ENCODE measurements around the gene LYSMD3. TPM values are rescaled to one million over a fixed set of nuclear protein-coding genes. Genes with fewer than 3 reads are reported as not detected.

The LYSMD3 gene
- total RNA-seq, 2 donors from 2014 or later = 11.8 to 18.0 TPM

GRCh38 chr5:90480699-90481098 is 48.7 kb downstream of the LYSMD3 start:
- H3K9me3 ChIP-seq = no peaks in the 10 kb centered on the region
- 95% methylated on average over 1 of the region's 1 CpG for WGBS
- H3K4me3 ChIP-seq = no peak overlapping the region
- H3K27ac ChIP-seq = no peak overlapping the region
- H3K36me3 ChIP-seq = no peaks in the 10 kb centered on the region
- DNase-seq (ENCODE audit: low spot score) = no peak
- no peaks in the 10 kb centered on the region for H3K27me3 ChIP-seq (replicated peaks; ENCODE audit: insufficient read depth)
- no peaks in the 10 kb centered on the region for H3K4me1 ChIP-seq (replicated peaks)
- TF ChIP-seq POLR2AphosphoS5 (IDR thresholded peaks at IDR 0.05) (no peak), CTCF (IDR thresholded peaks at IDR 0.05) (no peak)
- intact Hi-C loops (cut with DNase I) = no loop called here

GRCh38 chr5:90479611-90480385 is 49.6 kb downstream of the LYSMD3 start:
- no peaks in the 10 kb centered on the region for H3K27me3 ChIP-seq (replicated peaks; ENCODE audit: insufficient read depth)
- intact Hi-C loops (cut with DNase I) = no loop called here
- TF ChIP-seq POLR2AphosphoS5 (IDR thresholded peaks at IDR 0.05) = no peak
- no peak for TF ChIP-seq CTCF (IDR thresholded peaks at IDR 0.05)
- TF ChIP-seq POLR2A (IDR thresholded peaks at IDR 0.05) = no peak
- DNase-seq (ENCODE audit: low spot score) = no peak
- H3K4me1 ChIP-seq (replicated peaks) = no peaks in the 10 kb centered on the region
- H3K9me3 ChIP-seq = no peaks in the 10 kb centered on the region
- no peak overlapping the region for H3K27ac ChIP-seq
- no peak overlapping the region for H3K4me3 ChIP-seq
- H3K36me3 ChIP-seq = no peaks in the 10 kb centered on the region

DNA sequence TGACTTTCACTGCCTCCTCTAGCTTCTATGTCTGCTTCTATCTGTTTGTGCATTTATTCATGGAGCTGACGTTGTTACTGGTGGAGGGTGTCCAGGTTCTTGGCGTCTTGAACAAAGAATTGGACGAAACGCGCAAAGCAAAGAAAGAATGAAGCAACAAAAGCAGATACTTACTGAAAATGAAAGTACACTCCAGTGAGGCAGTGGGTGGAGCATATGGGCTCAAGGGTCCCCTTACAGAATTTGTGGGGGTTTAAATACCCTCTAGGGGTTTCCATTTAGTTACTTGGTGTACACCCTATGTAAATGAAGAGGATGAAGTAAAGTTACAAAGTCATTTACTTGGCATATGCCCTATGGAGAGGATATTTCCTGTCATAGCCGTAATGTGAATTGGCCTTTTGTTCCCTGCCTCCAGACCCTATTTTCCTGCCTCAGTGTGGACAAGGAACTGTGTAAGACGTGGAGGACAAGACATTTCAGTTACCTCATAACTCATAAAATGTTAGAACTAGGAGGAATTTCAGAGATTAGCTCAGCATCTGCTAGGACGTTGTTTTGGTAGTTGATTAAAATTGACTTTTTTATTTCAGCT is 51.7 kb downstream of the LYSMD3 start:
- Histone ChIP-seq H3K4me3 (no peak overlapping the region), H3K9me3 (no peaks in the 10 kb centered on the region), H3K27me3 (replicated peaks; ENCODE audit: insufficient read depth) (no peaks in the 10 kb centered on the region), H3K36me3 (no peaks in the 10 kb centered on the region), H3K4me1 (replicated peaks) (no peaks in the 10 kb centered on the region), H3K27ac (no peak overlapping the region)
- DNase-seq (ENCODE audit: low spot score) = no peak
- intact Hi-C loops (cut with DNase I) = no loop called here
- TF ChIP-seq POLR2A (IDR thresholded peaks at IDR 0.05) (no peak), POLR2AphosphoS5 (IDR thresholded peaks at IDR 0.05) (no peak), CTCF (IDR thresholded peaks at IDR 0.05) (no peak)
- 79% methylated on average over 8 of the region's 8 CpGs for WGBS

- H3K27ac ChIP-seq = no peak overlapping the region
- intact Hi-C loops (cut with DNase I) = no loop called here
- TF ChIP-seq CTCF (IDR thresholded peaks at IDR 0.05) = no peak
- no peak for TF ChIP-seq POLR2AphosphoS5 (IDR thresholded peaks at IDR 0.05)
- TF ChIP-seq POLR2A (IDR thresholded peaks at IDR 0.05) = no peak
These were observed 52.3 kb downstream of the LYSMD3 start for GRCh38 chr5:90477073-90477472.

GRCh38 chr5:90476391-90476790 is 53.0 kb downstream of the LYSMD3 start:
- no peaks in the 10 kb centered on the region for H3K27me3 ChIP-seq (replicated peaks; ENCODE audit: insufficient read depth)
- WGBS = 91% methylated on average over 3 of the region's 3 CpGs
- no peaks in the 10 kb centered on the region for H3K36me3 ChIP-seq
- H3K4me1 ChIP-seq (replicated peaks) = no peaks in the 10 kb centered on the region
- no peak for DNase-seq (ENCODE audit: low spot score)
- H3K27ac ChIP-seq = no peak overlapping the region
- TF ChIP-seq POLR2AphosphoS5 (IDR thresholded peaks at IDR 0.05) = no peak
- no peak for TF ChIP-seq POLR2A (IDR thresholded peaks at IDR 0.05)
- TF ChIP-seq CTCF (IDR thresholded peaks at IDR 0.05) = no peak
- intact Hi-C loops (cut with DNase I) = no loop called here
- no peaks in the 10 kb centered on the region for H3K9me3 ChIP-seq
- no peak overlapping the region for H3K4me3 ChIP-seq

More at GRCh38 chr5:90477073-90477472, 52.3 kb downstream of the LYSMD3 start:
- Histone ChIP-seq H3K4me1 (replicated peaks) (no peaks in the 10 kb centered on the region), H3K9me3 (no peaks in the 10 kb centered on the region), H3K36me3 (no peaks in the 10 kb centered on the region), H3K4me3 (no peak overlapping the region), H3K27me3 (replicated peaks; ENCODE audit: insufficient read depth) (no peaks in the 10 kb centered on the region)
- no peak for DNase-seq (ENCODE audit: low spot score)
- WGBS = 62% methylated on average over 2 of the region's 2 CpGs

Measured in prostate gland (tissue), 2 donors.